ENCODE measurements around the gene SEC31B. TPM values are rescaled to one million over a fixed set of nuclear protein-coding genes. Genes with fewer than 3 reads are reported as not detected.

Gene SEC31B
- total RNA-seq, 4 donors from 2014 or later = 9.3 to 36.9 (median 12.7) TPM

- no peak for DNase-seq (ENCODE audit: low spot score in 2 of 2)
- H3K36me3 ChIP-seq = peaks cover 42% of the 10 kb centered on the region
- 86% methylated on average over 6 of the region's 6 CpGs for WGBS
These were observed 4.5 kb upstream of the SEC31B start for GRCh38 chr10:100524206-100524605.

GRCh38 chr10:100522945-100523344 is 3.3 kb upstream of the SEC31B start:
- Histone ChIP-seq H3K36me3 (peaks cover 42% of the 10 kb centered on the region), H3K4me3 (no peak overlapping the region), H3K27ac (no peak overlapping the region), H3K27me3 (peaks cover 5% of the 10 kb centered on the region), H3K9me3 (no peaks in the 10 kb centered on the region), H3K4me1 (peaks cover 19% of the 10 kb centered on the region)
- DNase-seq (ENCODE audit: low spot score in 2 of 2) = no peak
- no peak for TF ChIP-seq EP300 (IDR thresholded peaks at IDR 0.05)
- TF ChIP-seq POLR2A (IDR thresholded peaks at IDR 0.05) = no peak
- no peak for TF ChIP-seq POLR2AphosphoS5 (IDR thresholded peaks at IDR 0.05)
- 92% methylated on average over 8 of the region's 9 CpGs for WGBS

More at GRCh38 chr10:100524206-100524605, 4.5 kb upstream of the SEC31B start:
- Histone ChIP-seq H3K27me3 (peaks cover 4% of the 10 kb centered on the region), H3K4me1 (peaks cover 25% of the 10 kb centered on the region), H3K4me3 (no peak overlapping the region), H3K9me3 (no peaks in the 10 kb centered on the region), H3K27ac (no peak overlapping the region)
- no peak for TF ChIP-seq POLR2A (IDR thresholded peaks at IDR 0.05)
- TF ChIP-seq POLR2AphosphoS5 (IDR thresholded peaks at IDR 0.05) = no peak
- no peak for TF ChIP-seq EP300 (IDR thresholded peaks at IDR 0.05)

DNA sequence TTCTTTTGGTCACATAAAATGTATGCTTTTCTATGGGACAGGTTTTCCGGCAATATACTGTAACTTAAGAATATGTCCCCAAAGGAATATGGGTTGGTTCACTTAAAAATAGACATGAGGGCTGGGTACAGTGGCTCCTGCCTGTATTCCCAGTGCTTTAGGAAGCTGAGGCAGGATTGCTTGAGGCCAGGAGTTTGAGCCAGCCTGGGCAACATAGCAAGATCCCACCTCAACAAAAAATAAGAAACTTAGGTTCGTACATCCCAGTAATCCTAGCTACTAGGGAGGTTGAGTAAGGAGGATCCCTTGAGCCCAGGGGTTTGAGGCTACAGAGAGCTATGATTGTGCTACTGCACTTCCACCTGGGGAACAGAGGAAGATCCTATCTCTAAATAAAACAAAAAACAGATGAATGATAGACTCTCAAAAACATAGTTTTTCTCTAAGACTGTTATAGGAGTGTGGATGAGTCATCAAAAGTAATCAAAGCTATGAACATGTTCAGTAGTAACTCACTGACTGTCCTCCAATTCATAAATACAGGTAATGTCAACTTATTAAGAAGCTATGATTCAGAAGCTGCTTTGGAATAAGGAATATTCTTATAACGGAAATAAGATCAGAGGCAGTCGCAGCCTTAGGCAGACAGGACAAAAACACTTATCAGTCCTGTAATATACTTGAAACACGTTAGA is 2.6 kb upstream of the SEC31B start:
- Histone ChIP-seq H3K4me1 (peaks cover 14% of the 10 kb centered on the region), H3K36me3 (peaks cover 42% of the 10 kb centered on the region), H3K9me3 (no peaks in the 10 kb centered on the region), H3K4me3 (no peak overlapping the region), H3K27me3 (peaks cover 5% of the 10 kb centered on the region), H3K27ac (no peak overlapping the region)
- WGBS = 80% methylated on average over 5 of the region's 5 CpGs
- TF ChIP-seq EP300 (IDR thresholded peaks at IDR 0.05) (no peak), POLR2A (IDR thresholded peaks at IDR 0.05) (no peak), CTCF (IDR thresholded peaks at IDR 0.05) (no peak), POLR2AphosphoS5 (IDR thresholded peaks at IDR 0.05) (no peak)
- DNase-seq (ENCODE audit: low spot score in 2 of 2) = no peak

GRCh38 chr10:100520811-100521210 is 1.1 kb upstream of the SEC31B start:
- no peak for TF ChIP-seq CTCF (IDR thresholded peaks at IDR 0.05)
- no peak for TF ChIP-seq EP300 (IDR thresholded peaks at IDR 0.05)
- no peak for TF ChIP-seq POLR2A (IDR thresholded peaks at IDR 0.05)
- TF ChIP-seq POLR2AphosphoS5 (IDR thresholded peaks at IDR 0.05) = no peak
- Histone ChIP-seq H3K9me3 (no peaks in the 10 kb centered on the region), H3K4me1 (peaks cover 14% of the 10 kb centered on the region), H3K27me3 (peaks cover 5% of the 10 kb centered on the region), H3K27ac (no peak overlapping the region), H3K36me3 (peaks cover 29% of the 10 kb centered on the region), H3K4me3 (no peak overlapping the region)
- WGBS = 87% methylated on average over 3 of the region's 3 CpGs
- DNase-seq (ENCODE audit: low spot score in 2 of 2) = no peak

GRCh38 chr10:100518761-100519241 is 860 bp downstream of the SEC31B start:
- no peak for DNase-seq (ENCODE audit: low spot score in 2 of 2)
- WGBS = 18% methylated on average over 7 of the region's 7 CpGs
- H3K4me3 ChIP-seq = peak overlapping the region; percentile 48
- H3K9me3 ChIP-seq = no peaks in the 10 kb centered on the region
- H3K27ac ChIP-seq = no peak overlapping the region
- H3K36me3 ChIP-seq = peaks cover 11% of the 10 kb centered on the region
- H3K27me3 ChIP-seq = peaks cover 5% of the 10 kb centered on the region
- TF ChIP-seq CTCF (IDR thresholded peaks at IDR 0.05) = peak; percentile 45 to 55
- no peak for TF ChIP-seq EP300 (IDR thresholded peaks at IDR 0.05)
- TF ChIP-seq POLR2AphosphoS5 (IDR thresholded peaks at IDR 0.05) = no peak
- H3K4me1 ChIP-seq = peaks cover 14% of the 10 kb centered on the region

DNA sequence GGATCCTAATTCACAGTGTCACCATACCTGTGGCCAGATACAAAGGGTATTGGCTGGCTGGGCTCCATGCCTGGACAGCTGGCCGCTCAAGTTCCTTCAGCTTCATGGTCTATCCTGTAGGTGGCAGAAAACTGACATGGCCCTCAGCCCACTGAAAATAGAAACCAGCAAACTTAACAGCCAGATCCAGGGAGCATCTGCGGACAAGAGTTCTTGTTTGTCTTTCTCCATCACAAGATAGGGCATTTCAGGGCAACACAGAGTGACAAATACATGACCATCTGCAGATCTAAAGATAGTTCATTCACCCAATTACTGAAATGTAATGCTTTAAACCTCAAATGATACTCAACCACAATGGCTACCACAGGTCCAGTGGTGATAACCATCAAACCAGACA is 2.8 kb downstream of the SEC31B start:
- no peaks in the 10 kb centered on the region for H3K9me3 ChIP-seq
- TF ChIP-seq EP300 (IDR thresholded peaks at IDR 0.05) = no peak
- no peak for TF ChIP-seq POLR2A (IDR thresholded peaks at IDR 0.05)
- TF ChIP-seq POLR2AphosphoS5 (IDR thresholded peaks at IDR 0.05) = no peak
- no peak overlapping the region for H3K27ac ChIP-seq
- H3K4me3 ChIP-seq = no peak overlapping the region
- H3K36me3 ChIP-seq = no peaks in the 10 kb centered on the region
- H3K27me3 ChIP-seq = peaks cover 5% of the 10 kb centered on the region
- no peak for DNase-seq (ENCODE audit: low spot score in 2 of 2)
- H3K4me1 ChIP-seq = peaks cover 14% of the 10 kb centered on the region
- WGBS = 81% methylated on average over 2 of the region's 2 CpGs

All from suprapubic skin (tissue), 4 donors.